ENCODE data around the gene TRIP12.

The TRIP12 gene

GRCh38 chr2:229882583-229882982 is 39.2 kb downstream of the TRIP12 start:
- Histone ChIP-seq H2AFZ (ENCODE audit: low read depth, low read length) (no peak overlapping the region), H3K27ac (ENCODE audit: low read length) (no peak overlapping the region), H3K4me2 (ENCODE audit: low read length) (no peak overlapping the region), H3K36me3 (replicated peaks; ENCODE audit: low read depth, low read length) (peaks cover 8% of the 10 kb centered on the region), H3K79me2 (ENCODE audit: low read length) (peaks cover 26% of the 10 kb centered on the region), H4K20me1 (ENCODE audit: insufficient read depth, low read length) (peaks cover 31% of the 10 kb centered on the region), H3K9ac (ENCODE audit: low read length) (no peak overlapping the region), H3K9me3 (ENCODE audit: insufficient read depth, low read length) (no peaks in the 10 kb centered on the region), H3K4me3 (ENCODE audit: low read length) (no peak overlapping the region), H3K4me1 (ENCODE audit: low read length) (peaks cover 4% of the 10 kb centered on the region; the same call in 1 of the 2 replicates), H3K27me3 (ENCODE audit: low read depth, low read length) (no peaks in the 10 kb centered on the region)
- TF ChIP-seq CTCF (IDR thresholded peaks at IDR 0.05; ENCODE audit: low read depth, low read length) = no peak
- no peak for TF ChIP-seq EZH2phosphoT487 (IDR thresholded peaks at IDR 0.05; ENCODE audit: low read depth)

- H4K20me1 ChIP-seq (ENCODE audit: insufficient read depth, low read length) = peaks cover 21% of the 10 kb centered on the region
- no peak overlapping the region for H3K9ac ChIP-seq (ENCODE audit: low read length)
Observed at GRCh38 chr2:229880892-229881586, 40.8 kb downstream of the TRIP12 start.

GRCh38 chr2:229879191-229879950 is 42.4 kb downstream of the TRIP12 start:
- no peaks in the 10 kb centered on the region for H3K27me3 ChIP-seq (ENCODE audit: low read depth, low read length)
- no peak overlapping the region for H2AFZ ChIP-seq (ENCODE audit: low read depth, low read length)
- TF ChIP-seq CTCF (IDR thresholded peaks at IDR 0.05; ENCODE audit: low read depth, low read length) (no peak), EZH2phosphoT487 (IDR thresholded peaks at IDR 0.05; ENCODE audit: low read depth) (no peak)
- no peak overlapping the region for H3K4me2 ChIP-seq (ENCODE audit: low read length)
- peaks cover 12% of the 10 kb centered on the region; the same call in 1 of the 2 replicates for H3K79me2 ChIP-seq (ENCODE audit: low read length)
- no peaks in the 10 kb centered on the region for H3K9me3 ChIP-seq (ENCODE audit: insufficient read depth, low read length)
- H4K20me1 ChIP-seq (ENCODE audit: insufficient read depth, low read length) = peaks cover 7% of the 10 kb centered on the region
- H3K4me3 ChIP-seq (ENCODE audit: low read length) = no peak overlapping the region
- H3K4me1 ChIP-seq (ENCODE audit: low read length) = no peaks in the 10 kb centered on the region
- H3K36me3 ChIP-seq (replicated peaks; ENCODE audit: low read depth, low read length) = peaks cover 8% of the 10 kb centered on the region
- no peak overlapping the region for H3K27ac ChIP-seq (ENCODE audit: low read length)
- no peak overlapping the region for H3K9ac ChIP-seq (ENCODE audit: low read length)

More at GRCh38 chr2:229880892-229881586, 40.8 kb downstream of the TRIP12 start:
- no peaks in the 10 kb centered on the region for H3K9me3 ChIP-seq (ENCODE audit: insufficient read depth, low read length)
- TF ChIP-seq EZH2phosphoT487 (IDR thresholded peaks at IDR 0.05; ENCODE audit: low read depth) (no peak), CTCF (IDR thresholded peaks at IDR 0.05; ENCODE audit: low read depth, low read length) (no peak)
- no peak overlapping the region for H3K4me3 ChIP-seq (ENCODE audit: low read length)
- no peak overlapping the region for H2AFZ ChIP-seq (ENCODE audit: low read depth, low read length)
- H3K27ac ChIP-seq (ENCODE audit: low read length) = no peak overlapping the region
- H3K4me1 ChIP-seq (ENCODE audit: low read length) = peaks cover 4% of the 10 kb centered on the region; the same call in 1 of the 2 replicates
- H3K27me3 ChIP-seq (ENCODE audit: low read depth, low read length) = no peaks in the 10 kb centered on the region
- H3K36me3 ChIP-seq (replicated peaks; ENCODE audit: low read depth, low read length) = peaks cover 8% of the 10 kb centered on the region
- peaks cover 22% of the 10 kb centered on the region for H3K79me2 ChIP-seq (ENCODE audit: low read length)
- no peak overlapping the region for H3K4me2 ChIP-seq (ENCODE audit: low read length)

- Histone ChIP-seq H3K4me1 (ENCODE audit: low read length) (peaks cover 18% of the 10 kb centered on the region), H3K79me2 (ENCODE audit: low read length) (peaks cover 13% of the 10 kb centered on the region), H3K36me3 (replicated peaks; ENCODE audit: low read depth, low read length) (peaks cover 8% of the 10 kb centered on the region), H3K4me2 (ENCODE audit: low read length) (no peak overlapping the region), H3K9me3 (ENCODE audit: insufficient read depth, low read length) (no peaks in the 10 kb centered on the region), H4K20me1 (ENCODE audit: insufficient read depth, low read length) (peaks cover 15% of the 10 kb centered on the region), H3K9ac (ENCODE audit: low read length) (no peak overlapping the region), H2AFZ (ENCODE audit: low read depth, low read length) (no peak overlapping the region), H3K27ac (ENCODE audit: low read length) (no peak overlapping the region), H3K27me3 (ENCODE audit: low read depth, low read length) (no peaks in the 10 kb centered on the region), H3K4me3 (ENCODE audit: low read length) (no peak overlapping the region)
- TF ChIP-seq CTCF (IDR thresholded peaks at IDR 0.05; ENCODE audit: low read depth, low read length) (no peak), EZH2phosphoT487 (IDR thresholded peaks at IDR 0.05; ENCODE audit: low read depth) (no peak)
Observed at GRCh38 chr2:229875549-229875948, 46.3 kb downstream of the TRIP12 start.

Data from OCI-LY3 (cell line).